Measurements from ENCODE around the gene FAAP20. TPM values are rescaled to one million over a fixed set of nuclear protein-coding genes. Genes with fewer than 3 reads are reported as not detected.
A peak's percentile ranks its signal among the peaks of the same experiment; 100 is the strongest.

FAAP20 gene
- total RNA-seq, 4 donors from 2014 or later = 29.8 to 48.0 (median 45.6) TPM

DNA sequence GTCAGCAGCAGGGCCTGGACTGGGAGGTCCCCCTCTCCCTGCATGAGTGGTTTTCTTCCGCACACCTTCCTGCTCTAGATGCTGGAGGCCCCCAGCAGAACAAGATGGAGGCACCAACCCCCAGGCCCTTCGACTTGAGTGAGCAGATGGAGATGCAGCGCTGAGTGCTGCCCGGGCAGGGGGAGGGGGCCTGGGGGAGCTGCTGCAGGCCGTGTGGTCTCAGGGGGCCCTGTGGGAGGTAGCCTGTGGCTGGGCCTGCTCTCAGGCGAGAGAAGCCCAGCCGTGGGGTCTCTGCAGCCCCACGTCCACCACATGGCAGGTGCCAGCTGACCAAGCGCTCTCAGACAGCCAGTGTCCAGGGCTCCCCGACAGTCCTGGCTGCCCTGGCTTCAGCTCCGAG, 1.2 kb upstream of the FAAP20 start:
- 74 to 79% methylated on average over 6 to 8 of the region's 11 CpGs for WGBS, 2 donors
- no peak overlapping the region for H3K4me3 ChIP-seq (ENCODE audit: low read depth, poor library complexity, severe bottlenecking)
- TF ChIP-seq POLR2A (IDR thresholded peaks at IDR 0.05) (no peak), CTCF (IDR thresholded peaks at IDR 0.05) (no peak)
- DNase-seq (ENCODE audit: low spot score in 2 of 2) = no peak
- intact Hi-C loops (cut with DNase I; ENCODE audit: low total_unique reads) = loop anchor here (2.0 to 10.0 kb wide), 2 partner anchors 119 to 187 kb away; no protein-coding TSS in a partner anchor

DNA sequence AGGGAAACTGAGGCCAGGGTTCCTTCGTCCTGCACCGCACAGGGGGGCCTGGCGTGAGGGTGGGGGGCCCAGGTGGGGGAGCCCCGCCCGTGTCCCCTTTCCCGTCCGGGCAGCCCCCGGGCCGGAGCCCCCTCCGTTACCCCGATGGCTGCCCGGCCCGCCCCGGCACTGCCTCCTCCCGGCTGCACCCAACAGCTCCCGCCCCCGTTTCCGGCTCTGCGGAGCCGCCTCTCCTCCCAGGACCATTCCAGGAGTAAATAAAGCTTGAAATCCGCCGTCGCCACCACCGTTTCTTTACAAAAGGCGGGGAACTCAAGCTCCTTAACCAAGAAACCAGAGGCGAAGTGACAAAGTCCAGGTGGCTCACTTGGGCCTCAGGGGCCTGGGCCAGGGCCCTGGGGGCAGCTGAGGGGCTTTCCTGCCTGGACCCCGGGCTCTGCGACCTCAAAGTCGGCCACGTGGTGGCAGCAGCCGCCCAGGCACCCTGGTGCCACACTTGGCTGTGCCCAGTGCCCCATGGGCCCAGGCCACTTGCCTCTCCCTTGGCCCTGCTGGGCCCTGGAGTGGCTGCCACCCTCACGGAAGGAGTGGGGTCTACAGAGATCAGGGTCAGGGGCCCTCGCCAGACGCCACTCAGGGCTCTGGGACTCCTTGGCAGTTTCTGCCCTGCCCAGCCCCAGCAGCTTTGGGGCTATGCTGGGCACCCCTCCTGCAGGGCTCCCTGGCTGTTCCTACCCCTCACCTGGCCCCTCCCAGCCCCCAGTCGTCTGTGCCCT, 514 bp upstream of the FAAP20 start:
- WGBS, 2 donors = 0% methylated on average over 13 to 34 of the region's 35 CpGs

DNA sequence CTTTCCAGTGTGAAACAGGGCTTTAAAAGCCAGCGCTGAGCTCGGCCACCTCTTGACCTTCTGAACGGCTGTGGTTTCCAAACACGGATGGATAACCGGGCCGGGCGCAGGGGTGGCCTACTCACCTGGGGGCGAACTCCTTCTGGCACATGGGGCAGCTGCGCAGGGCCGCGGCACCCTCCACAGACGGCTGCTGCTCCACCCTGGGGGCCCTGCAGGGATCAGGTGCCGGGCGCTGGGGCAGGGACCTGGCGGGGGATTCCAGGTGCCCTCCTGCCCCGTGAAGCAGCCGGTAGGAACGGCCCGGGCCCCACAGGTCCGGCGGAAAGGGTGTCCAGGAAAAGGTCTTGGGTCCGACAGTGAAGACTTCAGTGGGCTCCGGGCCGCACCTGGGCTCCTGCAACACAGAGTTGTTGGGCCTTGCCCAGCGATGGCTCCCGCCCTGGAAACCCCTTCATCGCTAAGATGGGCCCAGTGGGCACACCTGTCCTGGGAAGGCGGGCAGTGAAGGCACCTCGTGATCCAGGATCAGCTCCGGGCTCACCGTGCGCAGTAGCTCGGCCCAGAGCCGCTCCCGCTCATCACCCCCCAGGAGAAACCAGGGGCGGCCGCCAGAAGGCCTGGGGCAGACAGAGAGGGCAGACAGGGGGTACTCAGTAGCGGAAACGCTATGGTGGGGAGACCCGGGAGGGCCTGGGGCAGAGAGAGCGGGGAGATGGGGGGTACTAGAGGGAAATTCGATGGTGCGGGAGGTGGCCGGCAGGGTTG, 874 bp downstream of the FAAP20 start:
- no peak overlapping the region for H3K4me3 ChIP-seq (ENCODE audit: low read depth, poor library complexity, severe bottlenecking)
- intact Hi-C loops (cut with DNase I; ENCODE audit: low total_unique reads) = loop anchor here (10.0 kb wide), 1 partner anchor 121 kb away; no protein-coding TSS in a partner anchor
- TF ChIP-seq CTCF (IDR thresholded peaks at IDR 0.05) (no peak), POLR2A (IDR thresholded peaks at IDR 0.05) (no peak)
- 39 to 53% methylated on average over 20 to 44 of the region's 44 CpGs for WGBS, 2 donors
- DNase-seq (ENCODE audit: low spot score in 2 of 2) = no peak

More for the DNA sequence above, 514 bp upstream of the FAAP20 start:
- peak overlapping the region; percentile 28 for H3K4me3 ChIP-seq (ENCODE audit: low read depth, poor library complexity, severe bottlenecking)
- no peak for TF ChIP-seq POLR2A (IDR thresholded peaks at IDR 0.05)
- peak in 1 of 3 donors; percentile 97 for TF ChIP-seq CTCF (IDR thresholded peaks at IDR 0.05)
- intact Hi-C loops (cut with DNase I; ENCODE audit: low total_unique reads) = loop anchor here (10.0 kb wide), 1 partner anchor 120 kb away; no protein-coding TSS in a partner anchor
- DNase-seq (ENCODE audit: low spot score in 2 of 2) = peak; percentile 85 to 98

DNA sequence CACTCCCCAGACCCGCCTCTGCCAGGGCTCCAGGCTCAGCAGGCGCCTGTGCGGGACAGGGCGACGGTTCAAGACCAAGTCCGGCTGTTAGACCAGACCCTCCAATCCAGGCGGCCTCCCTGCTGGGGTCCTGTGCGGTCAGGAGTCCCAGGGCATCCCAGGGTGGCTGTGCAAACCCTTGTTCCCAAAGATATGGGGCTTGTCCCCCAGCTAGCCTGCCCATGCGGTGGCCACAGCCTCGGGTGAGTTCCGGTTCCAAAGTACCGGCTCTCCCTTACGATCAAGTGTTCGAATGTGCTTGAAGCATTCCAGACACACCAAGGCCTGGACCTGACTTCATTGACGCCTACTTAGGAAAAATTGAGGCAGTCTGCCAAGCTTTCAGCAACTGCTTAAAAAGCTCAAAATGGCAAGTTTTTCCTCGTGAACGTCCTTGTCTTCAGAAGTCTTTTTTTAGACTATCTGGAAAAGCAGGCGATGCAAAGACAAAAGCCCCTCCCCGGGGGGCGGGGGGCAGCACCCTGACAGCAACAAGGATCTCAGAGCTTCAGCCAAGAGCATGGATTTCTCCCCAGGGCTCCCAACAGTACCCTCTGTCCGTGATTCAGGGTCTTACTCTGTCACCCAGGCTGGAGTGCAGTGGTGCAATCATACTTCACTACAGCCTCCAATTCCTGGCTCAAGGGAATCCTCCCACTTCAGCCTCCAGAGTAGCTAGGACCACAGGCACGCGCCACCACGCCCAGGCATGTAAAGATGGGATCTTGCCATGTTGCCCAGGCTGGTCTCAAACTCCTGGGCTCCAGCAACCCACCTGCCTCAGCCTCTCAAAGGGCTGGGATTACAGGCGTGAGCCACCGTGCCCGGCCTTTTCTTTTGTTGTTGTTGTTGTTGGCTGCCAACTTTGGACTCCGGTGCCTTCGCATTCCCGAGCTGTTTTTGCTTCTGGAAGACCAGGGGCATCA, 2.3 kb downstream of the FAAP20 start:
- H3K4me3 ChIP-seq (ENCODE audit: low read depth, poor library complexity, severe bottlenecking) = no peak overlapping the region
- intact Hi-C loops (cut with DNase I; ENCODE audit: low total_unique reads) = loop anchor here (10.0 kb wide), 1 partner anchor 122 kb away; no protein-coding TSS in a partner anchor

More for the DNA sequence above, 2.3 kb downstream of the FAAP20 start:
- WGBS, 2 donors = 56 to 59% methylated on average over 21 to 27 of the region's 30 CpGs
- no peak for DNase-seq (ENCODE audit: low spot score in 2 of 2)
- TF ChIP-seq POLR2A (IDR thresholded peaks at IDR 0.05) = no peak
- TF ChIP-seq CTCF (IDR thresholded peaks at IDR 0.05) = no peak

Data from lower leg skin (tissue), 4 donors.